Left lung (tissue), 10 donors: ENCODE data around the gene ABCC10. TPM values are rescaled to one million over a fixed set of nuclear protein-coding genes. Genes with fewer than 3 reads are reported as not detected.
"Not testable (repeated sequence)": the region's sequence is repeated elsewhere in the genome, so short reads cannot be mapped to it uniquely, and the experiment has no call there.

Experiments
- ATAC-seq: fragments of 200-7000 bp; cut with Tn5 transposase; one replicate; pipeline ENCODE4 v1.9.1; 2020; ENCODE audit warnings: moderate library complexity
- DNase-seq, 4 donors: peaks; one replicate each; pipeline ENCODE4 v3.0.0-alpha.2; 2013 to 2020
- H3K27ac ChIP-seq, 2 donors: fragments of 200-600 bp; sonication (generic) in 1 of 2; one replicate each; pipeline versions ENCODE4 v1.5.0 to v1.8.0; 2020 to 2021
- H3K27me3 ChIP-seq, 2 donors: fragments of 200-600 bp; sonication (generic) in 1 of 2; one replicate each; pipeline versions ENCODE4 v1.5.0 to v1.8.0; 2020 to 2021
- H3K36me3 ChIP-seq, 2 donors: fragments of 200-600 bp; sonication (generic) in 1 of 2; one replicate each; pipeline versions ENCODE4 v1.5.0 to v1.8.0; 2020 to 2021
- H3K4me1 ChIP-seq, 2 donors: fragments of 200-600 bp; one replicate each; pipeline ENCODE4 v1.8.0; 2021
- H3K4me3 ChIP-seq, 2 donors: fragments of 200-600 bp; sonication (generic) in 1 of 2; one replicate each; pipeline versions ENCODE4 v1.5.0 to v1.8.0; 2020 to 2021; ENCODE audit warnings: mild to moderate bottlenecking in 1 of 2
- H3K9me3 ChIP-seq, 2 donors: fragments of 200-600 bp; sonication (generic) in 1 of 2; one replicate each; pipeline versions ENCODE4 v1.5.0 to v1.8.0; 2020 to 2021
- CTCF ChIP-seq, 2 donors: fragments of 200-600 bp; sonication (generic) in 1 of 2; IDR thresholded peaks; one replicate each; pipeline versions ENCODE4 v1.5.0 to v1.8.0; 2021; ENCODE audit warnings: antibody characterized with exemption in 2 of 2
- intact Hi-C, 2 donors: fragments of 100-400 bp; cut with DNase I; formaldehyde crosslinking; loops; one replicate each; pipeline versions ENCODE4 v1.11.2 to v1.14.2; 2022
- polyA plus RNA-seq, 6 donors: library from polyadenylated mRNA; unstranded; fragments of 120-200 nt; gene quantifications; one replicate each; pipeline ENCODE4 v1.2.1, GENCODE V29; 2013; ENCODE audit not compliant: insufficient read length in 6 of 6
- total RNA-seq, 2 donors: library from RNA; stranded (reverse); fragmentation: NEBNext Ultra II Directional; extraction: Animal tissue kit (Norgen Biotek cat#: 25700); gene quantifications; one replicate each; pipeline ENCODE4 v1.2.1, GENCODE V29; 2021
- donor health status: DM: no; HTN: yes; CAD: no.
- donor health status: DM: no; HTN: no; CAD: no.

ABCC10 gene
- total and polyA plus RNA-seq, 8 donors, result 19.7 to 43.8 (median 30.0) TPM

- peaks cover 13 to 89% of the 10 kb centered on the region in 2 donors for H3K27me3 ChIP-seq
- intact Hi-C loops, result no loop called here
- ATAC-seq (no peak), DNase-seq (no peak)
- H3K4me1 ChIP-seq, result peaks cover 0 to 11% of the 10 kb centered on the region in 2 donors
- no peak overlapping the region for H3K27ac ChIP-seq
- no peak overlapping the region for H3K4me3 ChIP-seq
- no peaks in the 10 kb centered on the region for H3K36me3 ChIP-seq
- no peak for TF ChIP-seq CTCF (IDR thresholded peaks at IDR 0.05)
- no peaks in the 10 kb centered on the region for H3K9me3 ChIP-seq
Observed at GRCh38 chr6:43460032-43460431, 32.7 kb downstream of the ABCC10 start.

GRCh38 chr6:43461936-43462335 is 34.6 kb downstream of the ABCC10 start:
- H3K4me3 ChIP-seq, result no peak overlapping the region
- ATAC-seq (no peak), DNase-seq (no peak)
- H3K4me1 ChIP-seq, result no peaks in the 10 kb centered on the region
- H3K27me3 ChIP-seq, result peaks cover 5 to 74% of the 10 kb centered on the region in 2 donors
- intact Hi-C loops, result no loop called here
- H3K9me3 ChIP-seq, result no peaks in the 10 kb centered on the region
- no peak for TF ChIP-seq CTCF (IDR thresholded peaks at IDR 0.05)
- no peaks in the 10 kb centered on the region for H3K36me3 ChIP-seq
- H3K27ac ChIP-seq, result no peak overlapping the region

DNA sequence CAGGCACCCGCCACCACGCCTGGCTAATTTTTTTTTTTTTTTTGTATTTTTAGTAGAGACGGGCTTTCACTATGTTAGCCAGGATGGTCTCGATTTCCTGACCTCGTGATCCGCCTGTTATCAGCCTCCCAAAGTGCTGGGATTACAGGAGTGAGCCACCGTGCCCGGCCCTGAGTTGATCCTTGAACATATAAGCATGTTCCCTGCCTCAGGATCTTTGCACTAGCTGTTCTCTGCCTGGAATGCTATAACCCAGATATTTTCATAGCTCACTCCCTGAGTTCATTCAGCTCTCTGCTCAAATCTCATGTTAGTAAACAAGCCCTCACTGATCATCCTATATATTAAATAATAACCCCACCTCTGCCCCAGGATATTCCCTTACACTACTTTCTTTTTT is 37.0 kb downstream of the ABCC10 start:
- intact Hi-C loops, result no loop called here
- Histone ChIP-seq H3K36me3 (no peaks in the 10 kb centered on the region), H3K27me3 (peaks cover 1 to 50% of the 10 kb centered on the region in 2 donors), H3K9me3 (no peaks in the 10 kb centered on the region), H3K4me1 (no peaks in the 10 kb centered on the region), H3K27ac (no peak overlapping the region), H3K4me3 (no peak overlapping the region)
- DNase-seq (no peak), ATAC-seq (no peak)
- no peak for TF ChIP-seq CTCF (IDR thresholded peaks at IDR 0.05)

GRCh38 chr6:43465948-43466347 is 38.6 kb downstream of the ABCC10 start:
- no peaks in the 10 kb centered on the region for H3K9me3 ChIP-seq
- H3K27me3 ChIP-seq, result peaks cover 0 to 40% of the 10 kb centered on the region in 2 donors
- TF ChIP-seq CTCF (IDR thresholded peaks at IDR 0.05), result no peak
- H3K4me3 ChIP-seq, result no peak overlapping the region
- no peak for ATAC-seq
- H3K36me3 ChIP-seq, result no peaks in the 10 kb centered on the region
- H3K4me1 ChIP-seq, result no peaks in the 10 kb centered on the region
- H3K27ac ChIP-seq, result no peak overlapping the region
- DNase-seq, result no peak
- intact Hi-C loops, result no loop called here

DNA sequence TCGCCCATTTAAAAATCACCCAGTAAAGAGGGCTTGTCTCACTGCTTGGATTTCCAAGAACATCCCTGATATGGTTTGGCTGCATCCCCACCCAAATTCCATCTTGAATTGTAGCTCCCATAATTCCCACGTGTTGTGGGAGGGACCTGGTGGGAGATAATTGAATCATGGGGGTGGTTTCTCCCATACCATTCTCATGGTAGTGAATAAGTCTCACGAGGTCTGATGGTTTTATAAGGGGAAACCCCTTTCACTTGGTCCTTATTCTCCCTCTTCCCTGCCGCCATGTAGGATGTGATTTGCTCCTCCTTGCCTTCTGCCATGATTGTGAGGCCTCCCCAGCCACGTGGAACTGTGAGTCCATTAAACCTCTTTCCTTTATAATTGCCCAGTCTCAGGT is 39.9 kb downstream of the ABCC10 start:
- H3K36me3 ChIP-seq, H3K9me3 ChIP-seq, H3K4me1 ChIP-seq, H3K27ac ChIP-seq, intact Hi-C loops, DNase-seq, ATAC-seq, H3K4me3 ChIP-seq: not testable (repeated sequence)
- H3K27me3 ChIP-seq, result peaks cover 0 to 45% of the 10 kb centered on the region in 2 donors

DNA sequence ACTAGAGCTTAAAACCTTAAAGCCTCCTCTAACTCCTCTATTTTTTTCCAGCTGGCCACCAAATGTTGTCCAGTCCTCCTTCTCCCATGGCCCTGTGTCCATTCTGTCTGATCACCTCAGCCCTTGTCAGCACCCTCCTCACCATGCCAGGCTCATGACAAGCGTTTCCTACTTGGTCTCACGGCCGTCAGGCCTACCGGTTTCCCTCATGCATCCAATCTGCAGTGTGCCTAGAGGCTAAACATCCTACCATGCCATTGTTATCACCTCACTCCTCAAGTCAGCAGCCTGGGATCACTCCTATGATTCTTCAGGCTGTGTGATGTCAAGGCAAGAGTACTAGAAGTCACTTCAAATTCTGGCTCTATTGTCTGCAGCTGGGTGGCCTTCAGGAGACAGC is 40.4 kb downstream of the ABCC10 start:
- TF ChIP-seq CTCF (IDR thresholded peaks at IDR 0.05), result no peak
- intact Hi-C loops, result no loop called here
- peaks cover 0 to 46% of the 10 kb centered on the region in 2 donors for H3K27me3 ChIP-seq
- H3K4me3 ChIP-seq, result no peak overlapping the region
- ATAC-seq (no peak), DNase-seq (no peak)
- no peaks in the 10 kb centered on the region for H3K36me3 ChIP-seq
- H3K4me1 ChIP-seq, result no peaks in the 10 kb centered on the region
- H3K9me3 ChIP-seq, result no peaks in the 10 kb centered on the region
- no peak overlapping the region for H3K27ac ChIP-seq
